ENCODE results near the gene NXNL1.
"Not testable (repeated sequence)": the region's sequence is repeated elsewhere in the genome, so short reads cannot be mapped to it uniquely, and the experiment has no call there.

NXNL1 gene, protein sequence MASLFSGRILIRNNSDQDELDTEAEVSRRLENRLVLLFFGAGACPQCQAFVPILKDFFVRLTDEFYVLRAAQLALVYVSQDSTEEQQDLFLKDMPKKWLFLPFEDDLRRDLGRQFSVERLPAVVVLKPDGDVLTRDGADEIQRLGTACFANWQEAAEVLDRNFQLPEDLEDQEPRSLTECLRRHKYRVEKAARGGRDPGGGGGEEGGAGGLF

DNA sequence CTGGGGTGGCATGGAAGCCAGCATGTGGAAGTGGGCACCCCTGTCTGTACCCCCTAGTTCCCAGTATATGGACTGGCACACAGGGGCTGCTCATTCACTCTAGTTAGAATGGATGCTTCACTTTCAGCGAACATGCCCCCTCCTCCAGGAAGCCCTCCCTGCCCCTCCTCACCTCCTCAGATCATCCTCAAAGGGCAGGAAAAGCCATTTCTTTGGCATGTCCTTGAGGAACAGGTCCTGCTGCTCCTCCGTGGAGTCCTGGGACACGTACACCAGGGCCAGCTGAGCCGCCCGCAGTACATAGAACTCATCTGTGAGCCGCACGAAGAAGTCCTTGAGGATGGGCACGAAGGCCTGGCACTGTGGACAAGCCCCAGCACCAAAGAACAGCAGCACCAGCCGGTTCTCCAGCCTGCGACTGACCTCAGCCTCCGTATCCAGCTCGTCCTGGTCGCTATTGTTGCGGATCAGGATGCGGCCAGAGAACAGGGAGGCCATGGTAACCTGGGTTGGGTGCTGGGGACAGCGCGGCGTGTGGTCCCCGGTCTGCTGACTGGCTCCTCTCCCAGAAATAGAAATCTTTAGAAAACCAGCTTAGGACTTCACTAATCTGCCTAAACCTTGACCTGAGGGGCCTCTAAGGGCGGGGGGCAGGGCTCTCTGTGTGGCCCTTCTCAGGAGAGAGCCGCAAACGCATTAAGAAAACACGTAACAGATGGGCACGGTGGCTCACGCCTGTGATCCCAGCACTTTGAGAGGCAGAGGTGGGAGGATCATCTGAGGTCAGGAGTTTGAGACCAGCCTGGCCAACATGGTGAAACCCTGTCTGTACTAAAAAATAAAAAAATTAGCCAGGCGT is at the start of gene NXNL1:
Gene NXNL1, minus strand, starts transcription at position 555 of the 859 bp plus-strand sequence. Its CDS starts 57 bp downstream, at position 498.
- H3K27ac ChIP-seq, result no peak within 1 kb of the TSS
- TF ChIP-seq CTCF (conservative IDR thresholded peaks at IDR 0.05), result no peak

DNA sequence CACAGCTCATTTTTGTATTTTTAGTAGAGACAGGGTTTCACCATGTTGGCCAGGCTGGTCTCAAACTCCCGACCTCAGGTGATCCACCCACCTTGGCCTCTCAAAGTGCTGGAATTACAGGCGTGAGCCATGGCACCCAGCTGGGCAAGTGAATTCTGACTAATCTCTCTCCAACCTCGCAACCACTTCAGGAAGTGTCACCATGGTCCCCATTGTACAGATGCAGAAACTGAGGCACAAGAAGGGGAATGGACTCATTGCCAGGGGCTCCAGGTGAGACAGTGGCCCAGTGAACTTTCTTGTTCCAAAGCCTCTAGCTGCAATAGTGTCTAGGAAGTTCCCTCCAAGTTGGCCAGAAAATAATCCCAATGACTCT is 47.8 kb upstream of the NXNL1 start:
- not testable (repeated sequence) for H3K27ac ChIP-seq

DNA sequence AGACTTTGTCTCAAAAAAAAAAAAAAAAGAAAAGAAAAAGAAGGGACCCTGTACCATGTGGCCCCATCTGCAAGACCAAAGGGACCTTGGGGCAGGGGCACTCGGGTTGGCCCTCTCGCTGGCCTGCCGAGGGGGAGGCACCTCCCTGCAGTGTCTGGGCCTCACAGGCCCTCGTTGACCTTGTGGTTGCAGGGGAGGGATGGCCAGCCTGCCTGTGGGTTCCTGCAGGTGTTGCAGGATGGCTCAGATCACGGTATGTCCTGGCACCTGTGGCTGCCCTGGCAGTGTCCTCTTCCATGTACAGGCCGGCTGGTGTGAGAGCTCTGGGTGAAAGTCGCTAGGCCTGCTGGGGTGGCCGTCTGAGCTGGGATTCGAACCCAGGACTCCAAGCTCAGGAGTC is 46.0 kb upstream of the NXNL1 start:
- no peak for TF ChIP-seq CTCF (conservative IDR thresholded peaks at IDR 0.05)
- H3K27ac ChIP-seq, result no peak overlapping the region

- TF ChIP-seq CTCF (conservative IDR thresholded peaks at IDR 0.05), result no peak
- no peak overlapping the region for H3K27ac ChIP-seq
Observed at GRCh38 chr19:17505223-17505622, 44.5 kb upstream of the NXNL1 start.

GRCh38 chr19:17504456-17504855 is 43.7 kb upstream of the NXNL1 start:
- no peak overlapping the region for H3K27ac ChIP-seq
- no peak for TF ChIP-seq CTCF (conservative IDR thresholded peaks at IDR 0.05)

GRCh38 chr19:17504030-17504429 is 43.3 kb upstream of the NXNL1 start:
- no peak overlapping the region for H3K27ac ChIP-seq

GRCh38 chr19:17503240-17503639 is 42.5 kb upstream of the NXNL1 start:
- H3K27ac ChIP-seq, result no peak overlapping the region
- TF ChIP-seq CTCF (conservative IDR thresholded peaks at IDR 0.05), result no peak

More at GRCh38 chr19:17504030-17504429, 43.3 kb upstream of the NXNL1 start:
- no peak for TF ChIP-seq CTCF (conservative IDR thresholded peaks at IDR 0.05)

Measured in VCaP (cell line).